ENCODE data around the gene PDE11A.
A peak's percentile ranks its signal among the peaks of the same experiment; 100 is the strongest.
"Not testable (repeated sequence)": the region's sequence is repeated elsewhere in the genome, so short reads cannot be mapped to it uniquely, and the experiment has no call there.

Gene PDE11A

GRCh38 chr2:178008636-178009289 lies 63.8 kb downstream of the PDE11A start:
- FAIRE-seq, result no peak

GRCh38 chr2:178006710-178007109 lies 65.9 kb downstream of the PDE11A start:
- FAIRE-seq, result no peak

GRCh38 chr2:178005756-178006155 lies 66.8 kb downstream of the PDE11A start:
- FAIRE-seq, result no peak

DNA sequence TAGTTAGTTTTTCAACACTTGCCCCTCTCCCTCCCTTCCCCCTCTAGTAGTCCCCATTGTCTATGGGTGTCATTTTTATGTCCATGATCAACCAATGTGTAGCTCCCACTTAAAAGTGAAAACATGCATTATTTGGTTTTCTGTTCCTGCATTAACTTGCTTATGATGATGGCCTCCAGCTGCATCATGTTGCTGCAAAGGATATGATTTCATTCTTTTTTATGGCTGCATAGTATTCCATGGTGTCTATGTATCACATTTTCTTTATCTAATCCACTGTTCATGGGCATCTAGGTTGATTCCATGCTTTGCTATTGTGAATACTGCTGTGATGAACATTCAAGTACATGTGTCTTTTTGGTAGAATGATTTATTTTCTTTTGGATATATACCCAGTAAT lies 70.5 kb downstream of the PDE11A start:
- no peak for FAIRE-seq

GRCh38 chr2:177998996-177999395 lies 73.6 kb downstream of the PDE11A start:
- FAIRE-seq, result no peak

- no peak for FAIRE-seq
Observed at GRCh38 chr2:177998006-177998405, 74.6 kb downstream of the PDE11A start.

GRCh38 chr2:177992992-177993391 lies 79.6 kb downstream of the PDE11A start:
- FAIRE-seq, result no peak

- FAIRE-seq, result no peak
Observed at GRCh38 chr2:177989029-177989885, 83.3 kb downstream of the PDE11A start.

GRCh38 chr2:177984749-177985148 lies 87.8 kb downstream of the PDE11A start:
- FAIRE-seq, result no peak

DNA sequence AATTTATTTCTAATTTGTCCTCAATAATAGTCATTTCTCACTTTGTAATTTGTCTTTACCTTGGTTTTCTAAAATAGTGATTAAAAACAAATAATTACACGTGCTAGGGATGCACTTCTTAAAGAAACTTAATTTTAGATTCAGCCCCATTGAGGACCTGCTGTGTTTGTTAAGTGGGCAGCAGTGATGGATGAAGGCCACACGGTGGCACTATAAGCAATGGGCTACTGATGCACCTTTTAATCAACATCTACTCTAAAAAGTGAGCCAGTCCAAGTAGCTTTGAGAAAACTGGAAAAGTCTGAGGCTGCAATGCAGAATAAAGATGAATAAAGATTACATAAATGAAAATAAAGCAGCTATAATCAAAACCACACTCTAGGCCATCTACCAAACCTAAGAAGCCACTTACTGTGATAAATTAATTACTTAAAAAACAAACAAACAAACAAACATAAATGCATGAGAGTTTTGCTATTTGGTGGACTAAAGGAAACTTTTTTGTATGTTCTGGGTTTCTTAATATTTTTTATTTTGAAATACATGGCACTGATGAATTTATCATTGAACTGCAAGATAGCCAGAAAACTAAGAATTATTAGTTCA lies 89.3 kb downstream of the PDE11A start:
- FAIRE-seq, result peak; percentile 90

GRCh38 chr2:177972782-177973181 lies 99.8 kb downstream of the PDE11A start:
- FAIRE-seq, result no peak

DNA sequence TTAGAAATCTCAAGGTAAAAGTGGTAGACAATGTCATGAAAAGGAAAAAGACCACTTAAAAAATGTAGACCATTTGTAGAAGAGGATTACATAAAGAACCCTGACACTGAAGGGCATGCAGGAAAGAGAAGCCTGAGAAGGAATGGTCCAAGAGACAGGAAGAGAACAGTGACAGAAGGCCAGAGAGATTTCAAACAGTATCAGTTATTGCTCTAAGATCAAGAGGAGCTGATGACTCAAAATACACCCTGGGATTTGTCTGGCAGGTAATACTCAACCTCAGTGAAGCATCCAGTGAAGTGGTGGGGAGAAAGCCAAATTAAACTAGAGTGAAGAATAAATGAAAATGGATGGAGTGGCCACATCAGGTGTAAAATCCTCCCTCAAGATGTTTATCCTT lies 100.5 kb downstream of the PDE11A start:
- no peak for FAIRE-seq

DNA sequence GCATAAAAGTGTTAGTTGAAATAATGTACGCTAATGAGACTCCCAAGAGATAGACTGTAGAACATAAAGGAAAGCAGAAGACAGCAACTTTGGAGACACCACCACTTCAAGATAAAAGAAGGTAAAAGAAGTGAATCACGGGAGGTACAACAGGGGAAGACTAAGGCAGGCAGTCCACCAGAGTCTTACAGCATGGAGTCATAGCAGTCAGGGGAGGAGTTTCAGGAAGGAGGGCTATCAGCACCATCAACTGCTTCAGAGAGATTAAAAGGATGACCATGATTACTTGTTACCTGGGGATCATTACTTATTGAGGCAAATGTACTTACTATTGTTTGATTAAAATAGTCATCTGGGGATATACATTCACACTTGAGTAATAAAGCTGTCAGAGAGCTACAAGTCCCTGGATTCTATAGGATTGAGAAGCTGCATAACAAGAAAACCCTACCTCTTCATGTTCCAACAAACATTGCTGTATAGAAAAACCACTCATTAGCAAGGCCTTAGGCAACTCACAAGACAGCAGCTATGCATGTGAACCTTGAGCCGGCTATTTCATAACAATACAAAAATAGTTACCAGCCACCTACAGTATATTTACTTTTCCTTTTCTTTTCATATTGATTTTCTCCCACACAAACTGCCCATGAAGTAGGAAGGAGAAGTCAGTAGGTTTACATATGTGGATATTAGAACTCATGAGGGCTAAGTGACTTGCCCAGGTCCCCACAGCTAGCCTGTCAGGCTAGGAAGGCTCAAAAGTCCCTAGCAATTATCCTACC lies 101.7 kb downstream of the PDE11A start:
- FAIRE-seq, result no peak

DNA sequence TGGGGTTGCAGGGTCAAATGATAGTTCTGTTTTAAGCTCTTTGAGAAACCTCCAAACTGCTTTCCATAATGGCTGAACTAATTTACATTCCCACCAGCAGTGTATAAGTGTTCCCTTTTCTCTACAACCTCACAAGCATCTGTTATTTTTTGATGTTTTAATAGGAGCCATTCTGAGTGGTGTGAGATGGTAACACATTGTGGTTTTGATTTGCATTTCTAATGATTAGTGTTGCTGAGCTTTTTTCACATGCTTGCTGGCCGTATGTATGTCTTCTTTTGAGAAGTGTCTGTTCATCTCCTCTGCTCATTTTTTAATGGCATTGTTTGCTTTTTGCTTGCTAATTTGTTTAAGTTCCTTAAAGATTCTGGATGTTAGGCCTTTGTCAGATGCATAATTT lies 107.7 kb downstream of the PDE11A start:
- no peak for FAIRE-seq

DNA sequence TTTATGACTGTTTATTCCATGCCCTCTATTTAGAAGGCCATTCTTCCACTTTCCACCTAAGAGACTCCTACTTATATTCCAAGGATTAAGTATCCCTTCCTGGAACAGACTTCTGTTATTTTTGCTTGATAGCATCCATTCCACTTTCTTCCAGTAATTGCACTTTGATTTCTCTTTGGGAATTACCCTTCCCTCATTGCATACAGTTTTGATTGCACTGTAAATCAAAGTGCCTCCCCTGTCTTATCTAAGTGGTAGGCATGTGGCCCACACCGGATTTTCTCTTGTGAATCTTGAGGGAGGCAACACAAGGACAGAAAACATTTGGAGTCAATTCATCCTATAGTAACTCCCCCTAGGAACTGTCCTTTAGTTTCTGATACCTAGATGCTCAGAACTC lies 120.4 kb downstream of the PDE11A start:
- no peak for FAIRE-seq

- not testable (repeated sequence) for FAIRE-seq
Observed at GRCh38 chr2:177947598-177947997, 125.0 kb downstream of the PDE11A start.

- FAIRE-seq, result not testable (repeated sequence)
Observed at GRCh38 chr2:177944530-177944929, 128.0 kb downstream of the PDE11A start.

DNA sequence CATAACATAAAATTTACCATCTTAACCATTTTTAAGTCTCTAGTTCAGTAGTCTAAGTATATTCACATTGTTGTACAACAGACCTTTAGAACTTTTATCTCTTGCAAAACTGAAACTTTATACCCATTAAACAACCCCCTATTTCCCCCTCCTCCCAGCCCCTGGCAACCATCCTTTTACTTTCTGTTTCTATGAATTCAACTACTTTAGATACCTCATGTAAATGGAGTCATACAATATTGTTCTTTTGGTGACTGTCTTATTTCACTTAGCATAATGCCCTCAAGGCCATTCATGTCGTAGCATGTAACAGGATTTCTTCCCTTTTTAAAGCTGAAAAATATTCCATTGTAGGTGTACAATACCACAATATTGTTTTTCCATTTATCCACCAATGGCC lies 129.8 kb downstream of the PDE11A start:
- no peak for FAIRE-seq

DNA sequence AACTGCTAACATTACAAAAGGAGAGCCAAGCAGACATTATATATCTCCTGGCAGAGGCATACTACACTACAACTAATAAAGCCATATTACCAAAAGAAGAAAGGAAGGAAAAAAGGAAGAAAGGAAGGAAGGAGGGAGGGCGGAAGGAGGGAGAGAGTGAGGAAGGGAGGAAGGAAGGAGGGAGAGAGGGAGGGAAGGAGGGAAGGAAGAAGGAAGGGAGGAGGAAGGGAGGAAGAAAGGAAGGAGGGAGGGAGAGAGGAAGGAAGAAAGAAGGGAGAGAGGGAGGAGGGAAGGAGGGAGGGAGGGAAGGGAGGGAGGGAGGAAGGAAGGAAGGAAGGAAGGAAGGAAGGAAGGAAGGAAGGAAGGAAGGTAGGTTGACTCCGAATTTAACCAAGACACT lies 133.4 kb downstream of the PDE11A start:
- FAIRE-seq, result no peak

GRCh38 chr2:177930916-177931315 lies 141.7 kb downstream of the PDE11A start:
- no peak for FAIRE-seq

GRCh38 chr2:177929662-177930522 lies 142.7 kb downstream of the PDE11A start:
- no peak for FAIRE-seq

DNA sequence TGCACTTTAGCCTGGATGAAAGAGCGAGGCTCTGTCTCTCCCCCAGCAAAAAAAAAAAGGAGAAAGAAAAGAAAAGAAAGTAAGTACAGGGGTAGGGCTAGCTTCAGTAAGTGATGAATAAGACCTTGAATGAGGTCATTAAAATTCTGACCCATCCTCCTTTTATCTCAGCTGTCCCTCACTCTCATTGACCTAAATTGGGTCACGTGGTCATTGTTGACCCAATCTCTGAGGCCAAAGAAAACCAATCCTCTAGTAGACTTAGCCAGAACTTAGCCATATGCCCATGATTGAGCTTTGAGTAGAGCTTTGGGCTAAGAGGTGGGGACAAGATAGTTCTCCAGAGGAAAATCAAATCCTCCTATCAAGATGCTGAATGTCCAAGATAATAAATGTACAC lies 149.3 kb downstream of the PDE11A start:
- FAIRE-seq, result no peak

All from G401.6 (cell line).